Esophagus squamous epithelium (tissue), 5 donors: Measurements from ENCODE around the gene SHCBP1L. TPM values are rescaled to one million over a fixed set of nuclear protein-coding genes. Genes with fewer than 3 reads are reported as not detected.

Experiments
- DNase-seq: peaks from one replicate; lab custom pipeline; 2025; lab: John Stamatoyannopoulos, UW
- H3K27ac ChIP-seq, 4 donors: fragments of 200-600 bp; sonication (generic); one replicate each; pipeline ENCODE4 v1.5.1; 2016 to 2019; ENCODE audit warnings: mild to moderate bottlenecking in 1 of 4
- H3K27me3 ChIP-seq, 4 donors: fragments of 200-600 bp; sonication (generic); 1 replicate in 3 of 4; 2 replicates in 1 of 4; pipeline versions ENCODE4 v1.5.1 to v1.6.0; 2017 to 2021; ENCODE audit warnings: antibody characterized with exemption in 1 of 4
- H3K36me3 ChIP-seq, 3 donors: fragments of 200-600 bp; sonication (generic); one replicate each; pipeline ENCODE4 v1.5.1; 2016 to 2019
- H3K4me1 ChIP-seq, 3 donors: fragments of 200-600 bp; sonication (generic); one replicate each; pipeline ENCODE4 v1.5.1; 2017 to 2019
- H3K4me3 ChIP-seq, 4 donors: fragments of 200-600 bp; sonication (generic); 1 replicate in 3 of 4; 2 replicates in 1 of 4; pipeline ENCODE4 v1.5.1; 2016 to 2019; ENCODE audit warnings: mild to moderate bottlenecking in 2 of 4, moderate library complexity in 1 of 4
- H3K9me3 ChIP-seq, 3 donors: fragments of 200-600 bp; sonication (generic); one replicate each; pipeline ENCODE4 v1.5.1; 2016 to 2019
- POLR2A ChIP-seq, 4 donors: fragments of 450-650 bp; IDR thresholded peaks; one replicate each; pipeline ENCODE4 v1.6.1; 2017; ENCODE audit warnings: antibody characterized with exemption in 4 of 4, mild to moderate bottlenecking in 4 of 4, moderate library complexity in 3 of 4
- WGBS, 2 donors: methylation state at CpG; one replicate each; pipeline ENCODE4 v1.1.5; 2018; 5-methylcytosine and 5-hydroxymethylcytosine counted together
- intact Hi-C: fragments of 100-400 bp; cut with DNase I; formaldehyde crosslinking; loops from one replicate; pipeline ENCODE4 v1.15.0; 2022
- total RNA-seq, 4 donors: library from RNA; depleted of rRNA; stranded (reverse); fragments of >200 nt; gene quantifications; one replicate each; pipeline ENCODE4 v1.1.0, GENCODE V29; 2016
- TF ChIP-seq, protein P1 (sequence below), 6 experiments: fragments of 450-650 bp in 4 of 6; fragments of 200-600 bp in 2 of 6; sonication (generic) in 2 of 6; IDR thresholded peaks; one replicate each; pipeline ENCODE4 v1.5.1; 2016 to 2019; ENCODE audit warnings: antibody characterized with exemption in 6 of 6, mild to moderate bottlenecking in 4 of 6, moderate library complexity in 4 of 6
- donor health status: DM: yes; HTN: yes; CAD: no.

Gene SHCBP1L
- total RNA-seq, 4 donors from 2014 or later, result 0.40 TPM; not detected in 3

DNA sequence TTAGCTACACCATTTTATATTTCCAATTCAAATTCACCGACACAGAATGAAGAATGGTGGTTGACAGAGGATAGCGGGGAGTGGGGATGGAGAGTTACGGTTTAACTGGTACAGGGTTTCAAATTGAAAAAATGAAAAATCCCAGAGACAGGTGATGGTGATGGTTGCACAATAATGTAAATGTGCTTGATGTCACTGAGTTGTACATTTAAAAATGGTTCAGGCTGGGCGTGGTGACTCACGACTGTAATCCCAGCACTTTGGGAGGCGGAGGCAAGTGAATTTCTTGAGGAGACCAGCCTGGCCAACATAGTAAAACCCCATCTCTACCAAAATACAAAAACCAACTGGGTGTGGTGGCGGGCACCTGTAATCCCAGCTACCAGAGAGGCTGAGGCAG, 31.2 kb upstream of the SHCBP1L start:
- DNase-seq, result no peak

DNA sequence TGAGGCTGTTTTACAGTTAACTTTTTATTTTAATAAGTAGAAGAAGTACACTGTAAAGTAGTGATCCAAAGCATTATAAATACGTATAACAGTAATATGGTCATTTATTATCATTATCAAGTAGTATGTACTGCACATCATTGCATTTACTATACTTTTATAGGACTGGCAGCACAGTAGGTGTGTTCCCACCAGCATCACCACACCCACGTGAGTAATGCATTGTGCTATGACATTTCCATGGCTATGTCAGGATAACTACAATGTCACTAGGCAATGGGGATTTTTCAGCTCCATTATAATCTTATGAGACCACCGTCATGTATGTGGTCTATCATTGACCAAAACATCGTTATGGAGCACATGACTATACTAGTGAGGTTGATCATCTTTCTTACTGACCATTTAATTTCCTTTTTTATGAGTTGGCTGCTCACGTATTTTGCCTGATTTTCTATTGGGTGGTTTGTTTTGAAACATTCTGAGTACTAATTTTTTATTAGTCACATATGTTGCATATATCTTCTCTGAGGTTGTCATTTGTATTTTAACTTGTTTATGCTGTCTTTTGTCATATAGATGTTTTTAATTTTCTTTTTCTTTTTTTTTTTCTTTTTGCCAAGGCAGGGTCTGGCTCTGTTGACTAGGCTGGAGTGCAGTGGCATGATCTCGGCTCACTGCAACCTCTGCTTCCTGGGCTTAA, 25.3 kb upstream of the SHCBP1L start:
- intact Hi-C loops, result no loop called here
- Histone ChIP-seq H3K36me3 (no peaks in the 10 kb centered on the region), H3K4me3 (no peak overlapping the region), H3K27me3 (no peaks in the 10 kb centered on the region), H3K4me1 (no peaks in the 10 kb centered on the region), H3K9me3 (no peaks in the 10 kb centered on the region), H3K27ac (no peak overlapping the region)
- no peak for TF ChIP-seq POLR2A (IDR thresholded peaks at IDR 0.05)
- TF ChIP-seq, protein P1, sequence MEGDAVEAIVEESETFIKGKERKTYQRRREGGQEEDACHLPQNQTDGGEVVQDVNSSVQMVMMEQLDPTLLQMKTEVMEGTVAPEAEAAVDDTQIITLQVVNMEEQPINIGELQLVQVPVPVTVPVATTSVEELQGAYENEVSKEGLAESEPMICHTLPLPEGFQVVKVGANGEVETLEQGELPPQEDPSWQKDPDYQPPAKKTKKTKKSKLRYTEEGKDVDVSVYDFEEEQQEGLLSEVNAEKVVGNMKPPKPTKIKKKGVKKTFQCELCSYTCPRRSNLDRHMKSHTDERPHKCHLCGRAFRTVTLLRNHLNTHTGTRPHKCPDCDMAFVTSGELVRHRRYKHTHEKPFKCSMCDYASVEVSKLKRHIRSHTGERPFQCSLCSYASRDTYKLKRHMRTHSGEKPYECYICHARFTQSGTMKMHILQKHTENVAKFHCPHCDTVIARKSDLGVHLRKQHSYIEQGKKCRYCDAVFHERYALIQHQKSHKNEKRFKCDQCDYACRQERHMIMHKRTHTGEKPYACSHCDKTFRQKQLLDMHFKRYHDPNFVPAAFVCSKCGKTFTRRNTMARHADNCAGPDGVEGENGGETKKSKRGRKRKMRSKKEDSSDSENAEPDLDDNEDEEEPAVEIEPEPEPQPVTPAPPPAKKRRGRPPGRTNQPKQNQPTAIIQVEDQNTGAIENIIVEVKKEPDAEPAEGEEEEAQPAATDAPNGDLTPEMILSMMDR (IDR thresholded peaks at IDR 0.05), result no peak
- no peak for DNase-seq
- 83% methylated on average over 6 of the region's 6 CpGs for WGBS, 2 donors

More for the DNA sequence above, 31.2 kb upstream of the SHCBP1L start:
- no peaks in the 10 kb centered on the region for H3K27me3 ChIP-seq
- intact Hi-C loops, result no loop called here
- no peaks in the 10 kb centered on the region for H3K9me3 ChIP-seq
- no peak overlapping the region for H3K27ac ChIP-seq
- no peaks in the 10 kb centered on the region for H3K36me3 ChIP-seq
- H3K4me1 ChIP-seq, result no peaks in the 10 kb centered on the region
- H3K4me3 ChIP-seq, result no peak overlapping the region
- 71 to 72% methylated on average over 7 of the region's 7 CpGs for WGBS, 2 donors
- no peak for TF ChIP-seq POLR2A (IDR thresholded peaks at IDR 0.05)
- TF ChIP-seq, protein P1 (IDR thresholded peaks at IDR 0.05), result no peak

DNA sequence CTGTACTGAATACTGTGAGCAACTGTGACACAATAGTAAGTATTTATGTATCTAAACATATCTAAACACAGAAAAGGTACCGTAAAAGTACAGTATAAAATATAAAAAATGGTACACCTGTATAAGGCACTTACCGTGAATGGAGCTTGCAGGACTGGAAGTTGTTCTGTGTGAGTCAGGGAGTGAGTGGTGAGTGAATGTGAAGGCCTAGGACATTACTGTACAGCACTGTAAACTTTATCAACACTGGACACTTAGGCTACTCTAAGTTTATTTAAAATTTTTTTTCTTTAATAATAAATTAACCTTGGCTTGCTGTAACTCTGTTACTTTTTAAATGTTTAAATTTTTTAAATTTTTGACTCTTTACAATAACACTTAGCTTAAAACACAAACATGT, 24.5 kb upstream of the SHCBP1L start:
- WGBS, 2 donors, result 75 to 86% methylated on average over 2 of the region's 2 CpGs
- H3K9me3 ChIP-seq, result no peaks in the 10 kb centered on the region
- TF ChIP-seq POLR2A (IDR thresholded peaks at IDR 0.05), result no peak
- TF ChIP-seq, protein P1 (IDR thresholded peaks at IDR 0.05), result no peak
- H3K27ac ChIP-seq, result no peak overlapping the region
- intact Hi-C loops, result no loop called here
- no peaks in the 10 kb centered on the region for H3K27me3 ChIP-seq
- H3K4me1 ChIP-seq, result no peaks in the 10 kb centered on the region
- no peak for DNase-seq
- H3K4me3 ChIP-seq, result no peak overlapping the region
- H3K36me3 ChIP-seq, result no peaks in the 10 kb centered on the region

DNA sequence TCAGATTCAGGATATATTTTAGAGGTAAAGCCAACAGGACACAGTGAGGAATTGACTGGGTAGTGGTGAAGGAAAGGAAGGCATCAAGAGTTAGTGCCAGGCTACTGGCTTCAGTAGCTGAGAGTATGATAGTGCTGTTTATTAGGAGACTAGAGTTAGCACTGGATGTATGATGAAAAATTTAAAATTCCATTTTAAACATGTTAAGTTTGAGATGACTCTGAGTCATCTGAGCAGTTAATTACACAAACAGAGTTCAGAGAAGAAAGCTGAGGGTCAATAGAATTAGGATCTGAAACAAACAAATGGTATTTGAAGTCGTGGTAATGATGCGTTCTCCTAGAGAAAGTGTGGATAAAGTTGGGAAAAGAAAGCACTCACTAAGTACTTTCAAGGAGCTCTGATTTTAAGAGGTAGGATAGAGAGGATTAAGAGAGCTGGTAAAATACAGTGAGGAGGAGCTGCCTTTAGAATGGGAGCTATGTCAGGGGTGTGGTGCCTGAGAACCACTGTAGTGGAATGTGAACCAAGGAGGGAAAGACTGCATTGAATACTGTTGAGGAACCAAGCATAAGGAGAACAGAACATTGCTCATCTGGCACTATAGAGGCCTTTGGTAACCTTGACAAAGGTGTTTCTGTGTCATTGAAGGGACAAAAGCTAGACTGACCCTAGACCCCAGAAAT, 21.7 kb upstream of the SHCBP1L start:
- H3K27me3 ChIP-seq, result no peaks in the 10 kb centered on the region
- DNase-seq, result no peak
- no peaks in the 10 kb centered on the region for H3K9me3 ChIP-seq
- intact Hi-C loops, result no loop called here
- WGBS, 2 donors, result 70% methylated on average over 2 of the region's 2 CpGs
- no peaks in the 10 kb centered on the region for H3K4me1 ChIP-seq
- H3K27ac ChIP-seq, result no peak overlapping the region
- TF ChIP-seq, protein P1 (IDR thresholded peaks at IDR 0.05), result no peak
- TF ChIP-seq POLR2A (IDR thresholded peaks at IDR 0.05), result no peak
- H3K36me3 ChIP-seq, result no peaks in the 10 kb centered on the region
- H3K4me3 ChIP-seq, result no peak overlapping the region

DNA sequence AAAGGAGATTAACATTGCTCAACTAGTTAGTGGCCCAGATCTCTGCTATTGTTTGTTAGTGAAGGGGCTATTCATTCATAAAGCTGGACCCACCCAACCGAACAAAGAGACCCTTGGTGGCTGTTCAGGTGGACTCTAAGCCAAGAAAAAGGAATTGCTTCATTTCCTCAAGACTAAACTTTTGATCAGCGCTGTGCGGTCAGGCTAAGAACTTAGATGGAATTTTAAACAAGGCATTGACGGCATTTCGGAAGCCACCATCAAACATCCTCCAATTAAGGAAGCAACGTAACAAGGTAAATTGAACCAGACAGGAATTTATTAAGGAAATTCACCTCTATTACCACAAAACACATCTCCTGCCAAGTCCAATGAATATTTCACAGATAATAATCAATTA, 19.9 kb upstream of the SHCBP1L start:
- Histone ChIP-seq H3K4me1 (no peaks in the 10 kb centered on the region), H3K9me3 (no peaks in the 10 kb centered on the region), H3K36me3 (no peaks in the 10 kb centered on the region), H3K4me3 (no peak overlapping the region), H3K27ac (no peak overlapping the region), H3K27me3 (no peaks in the 10 kb centered on the region)
- intact Hi-C loops, result no loop called here
- DNase-seq, result no peak
- 69 to 82% methylated on average over 6 of the region's 6 CpGs for WGBS, 2 donors
- TF ChIP-seq, protein P1 (IDR thresholded peaks at IDR 0.05), result no peak
- TF ChIP-seq POLR2A (IDR thresholded peaks at IDR 0.05), result no peak
